Lung (tissue), 12 donors: Measurements from ENCODE around the gene SDR42E1. TPM values are rescaled to one million over a fixed set of nuclear protein-coding genes. Genes with fewer than 3 reads are reported as not detected.
"Not testable (repeated sequence)": the region's sequence is repeated elsewhere in the genome, so short reads cannot be mapped to it uniquely, and the experiment has no call there.

Source experiments
- ATAC-seq: fragments of 200-7000 bp; cut with Tn5 transposase; one replicate; pipeline ENCODE4 v1.9.1; 2020; ENCODE audit warnings: moderate number of reproducible peaks; ENCODE audit not compliant: insufficient read depth, low FRiP score
- DNase-seq, 3 donors: peaks; one replicate each; pipeline ENCODE4 v3.0.0-alpha.2; 2013 to 2017
- H3K27ac ChIP-seq, 2 donors: one replicate each; pipeline ENCODE4 v1.5.1; 2013; ENCODE audit warnings: mild to moderate bottlenecking in 2 of 2, moderate library complexity in 2 of 2, control low read depth in 1 of 2, inconsistent platforms in 1 of 2, low read depth in 1 of 2, low read length in 1 of 2
- H3K27me3 ChIP-seq, 3 donors: one replicate each; pipeline ENCODE4 v1.5.1; 2013; ENCODE audit warnings: low read length in 2 of 3; ENCODE audit not compliant: control insufficient read depth in 3 of 3, insufficient read depth in 3 of 3
- H3K36me3 ChIP-seq, 4 donors: one replicate each; pipeline ENCODE4 v1.5.1; 2013; ENCODE audit warnings: low read length in 4 of 4, mild to moderate bottlenecking in 1 of 4, moderate library complexity in 1 of 4; ENCODE audit not compliant: control insufficient read depth in 4 of 4, insufficient read depth in 4 of 4
- H3K4me1 ChIP-seq, 5 donors: one replicate each; pipeline ENCODE4 v1.5.1; 2013; ENCODE audit warnings: low read length in 5 of 5, mild to moderate bottlenecking in 2 of 5, moderate library complexity in 1 of 5; ENCODE audit not compliant: control insufficient read depth in 5 of 5, insufficient read depth in 5 of 5
- H3K4me3 ChIP-seq: one replicate; pipeline ENCODE4 v1.5.1; 2013; ENCODE audit warnings: mild to moderate bottlenecking, control low read depth, moderate library complexity
- H3K9ac ChIP-seq, 2 donors: one replicate each; pipeline ENCODE4 v1.5.1; 2013; ENCODE audit warnings: low read length in 2 of 2, control low read depth in 1 of 2; ENCODE audit not compliant: insufficient read depth in 1 of 2
- H3K9me3 ChIP-seq, 4 donors: one replicate each; pipeline ENCODE4 v1.5.1; 2013; ENCODE audit warnings: low read length in 3 of 4, mild to moderate bottlenecking in 1 of 4, moderate library complexity in 1 of 4; ENCODE audit not compliant: control insufficient read depth in 4 of 4, insufficient read depth in 3 of 4
- CTCF ChIP-seq: IDR thresholded peaks from 2 replicates; pipeline ENCODE4 v1.5.1; 2012; ENCODE audit warnings: mild to moderate bottlenecking; ENCODE audit errors: control extremely low read depth, extremely low read depth
- WGBS, 2 donors: extraction: QIAGEN DNeasy Blood & Tissue Kit; methylation state at CpG; one replicate each; pipeline ENCODE4 v1.1.7; 2013; 5-methylcytosine and 5-hydroxymethylcytosine counted together
- polyA plus RNA-seq, 2 donors: library from polyadenylated mRNA; stranded (reverse); fragments of 200-250 nt; gene quantifications; one replicate each; pipeline ENCODE4 v1.2.1, GENCODE V29; 2013
- total RNA-seq, 2 donors: library from RNA; depleted of rRNA in 1 of 2; stranded (reverse); fragments of >200 nt in 1 of 2; gene quantifications; one replicate each; pipeline ENCODE4 v1.2.1, GENCODE V29; 2014 to 2021
- donor health status: control.
- donor health status: control.
- donor health status: Bipolar disorder and iron deficiency.
- donor health status: healthy.
- donor health status: DM: yes; HTN: yes; CAD: no.

The SDR42E1 gene
- total and polyA plus RNA-seq, 4 donors, result 1.2 to 9.5 (median 4.0) TPM

- DNase-seq, result no peak
- no peak overlapping the region for H3K9ac ChIP-seq
- H3K36me3 ChIP-seq, result no peaks in the 10 kb centered on the region
- H3K4me1 ChIP-seq, result no peaks in the 10 kb centered on the region
- H3K27ac ChIP-seq, result no peak overlapping the region
- WGBS, 2 donors, result 54 to 81% methylated on average over 2 of the region's 2 CpGs
- no peak for TF ChIP-seq CTCF
- peaks cover 0 to 7% (median under 1%) of the 10 kb centered on the region in 4 donors for H3K9me3 ChIP-seq
- no peak for ATAC-seq
- H3K27me3 ChIP-seq, result peaks cover 0 to 5% (median 0%) of the 10 kb centered on the region in 3 donors
- no peak overlapping the region for H3K4me3 ChIP-seq
These were observed 5.7 kb upstream of the SDR42E1 start for GRCh38 chr16:82016964-82017363.

- ATAC-seq, result no peak
- peaks cover 0 to 7% (median 2%) of the 10 kb centered on the region in 4 donors for H3K9me3 ChIP-seq
- H3K36me3 ChIP-seq, result no peaks in the 10 kb centered on the region
- WGBS, 2 donors, result 29 to 54% methylated on average over 7 of the region's 7 CpGs
- TF ChIP-seq CTCF, result no peak
- DNase-seq, result peak in 1 of 3 donors; percentile 18
- H3K4me1 ChIP-seq, result peaks cover 0 to 2% (median 0%) of the 10 kb centered on the region in 5 donors
- peaks cover 0 to 7% (median 4%) of the 10 kb centered on the region in 3 donors for H3K27me3 ChIP-seq
- H3K9ac ChIP-seq, result no peak overlapping the region
- H3K4me3 ChIP-seq, result no peak overlapping the region
- H3K27ac ChIP-seq, result no peak overlapping the region
These were observed 5.0 kb upstream of the SDR42E1 start for GRCh38 chr16:82016263-82016662.

- ATAC-seq, result no peak
- no peak for TF ChIP-seq CTCF
- Histone ChIP-seq H3K9ac (no peak overlapping the region), H3K27me3 (peaks cover 0 to 7% (median 4%) of the 10 kb centered on the region in 3 donors), H3K4me1 (peaks cover 0 to 4% (median 0%) of the 10 kb centered on the region in 5 donors), H3K27ac (no peak overlapping the region), H3K36me3 (no peaks in the 10 kb centered on the region), H3K9me3 (peaks cover 0 to 11% (median 7%) of the 10 kb centered on the region in 4 donors), H3K4me3 (no peak overlapping the region)
- 81 to 83% methylated on average over 2 of the region's 2 CpGs for WGBS, 2 donors
- no peak for DNase-seq
These were observed 1.9 kb upstream of the SDR42E1 start for GRCh38 chr16:82013139-82013538.

- no peak for TF ChIP-seq CTCF
- no peak overlapping the region for H3K9ac ChIP-seq
- peak overlapping the region in 1 of 2 donors; percentile 73 for H3K27ac ChIP-seq
These were observed 621 bp downstream of the SDR42E1 start for GRCh38 chr16:82010649-82011048.

GRCh38 chr16:82009789-82010188, 1.5 kb downstream of the SDR42E1 start:
- H3K9me3 ChIP-seq, result peaks cover 0 to 11% (median 3%) of the 10 kb centered on the region in 4 donors
- H3K4me3 ChIP-seq, ATAC-seq, DNase-seq, H3K9ac ChIP-seq, H3K27me3 ChIP-seq, H3K36me3 ChIP-seq, H3K27ac ChIP-seq, H3K4me1 ChIP-seq: not testable (repeated sequence)
- WGBS, 2 donors, result 93 to 95% methylated on average over 4 of the region's 4 CpGs

More at GRCh38 chr16:82010649-82011048, 621 bp downstream of the SDR42E1 start:
- H3K36me3 ChIP-seq, result no peaks in the 10 kb centered on the region
- peaks cover 0 to 11% (median 7%) of the 10 kb centered on the region in 4 donors for H3K9me3 ChIP-seq
- ATAC-seq (no peak), DNase-seq (no peak)
- peaks cover 0 to 7% (median 4%) of the 10 kb centered on the region in 3 donors for H3K27me3 ChIP-seq
- H3K4me3 ChIP-seq, result peak overlapping the region; percentile 64
- peaks cover 0 to 4% (median 0%) of the 10 kb centered on the region in 5 donors for H3K4me1 ChIP-seq
- 84 to 91% methylated on average over 8 of the region's 8 CpGs for WGBS, 2 donors
